ENCODE data around the gene FOXP4. TPM values are rescaled to one million over a fixed set of nuclear protein-coding genes. Genes with fewer than 3 reads are reported as not detected.

The FOXP4 gene
- total and polyA plus RNA-seq, 8 donors, result 7.9 to 70.4 (median 30.7) TPM

- peaks cover 32 to 83% (median 77%) of the 10 kb centered on the region in 4 donors for H3K36me3 ChIP-seq
- TF ChIP-seq POLR2AphosphoS5 (IDR thresholded peaks at IDR 0.05) (no peak), EP300 (IDR thresholded peaks at IDR 0.05) (no peak), POLR2A (IDR thresholded peaks at IDR 0.05) (no peak)
- TF ChIP-seq, protein P1, sequence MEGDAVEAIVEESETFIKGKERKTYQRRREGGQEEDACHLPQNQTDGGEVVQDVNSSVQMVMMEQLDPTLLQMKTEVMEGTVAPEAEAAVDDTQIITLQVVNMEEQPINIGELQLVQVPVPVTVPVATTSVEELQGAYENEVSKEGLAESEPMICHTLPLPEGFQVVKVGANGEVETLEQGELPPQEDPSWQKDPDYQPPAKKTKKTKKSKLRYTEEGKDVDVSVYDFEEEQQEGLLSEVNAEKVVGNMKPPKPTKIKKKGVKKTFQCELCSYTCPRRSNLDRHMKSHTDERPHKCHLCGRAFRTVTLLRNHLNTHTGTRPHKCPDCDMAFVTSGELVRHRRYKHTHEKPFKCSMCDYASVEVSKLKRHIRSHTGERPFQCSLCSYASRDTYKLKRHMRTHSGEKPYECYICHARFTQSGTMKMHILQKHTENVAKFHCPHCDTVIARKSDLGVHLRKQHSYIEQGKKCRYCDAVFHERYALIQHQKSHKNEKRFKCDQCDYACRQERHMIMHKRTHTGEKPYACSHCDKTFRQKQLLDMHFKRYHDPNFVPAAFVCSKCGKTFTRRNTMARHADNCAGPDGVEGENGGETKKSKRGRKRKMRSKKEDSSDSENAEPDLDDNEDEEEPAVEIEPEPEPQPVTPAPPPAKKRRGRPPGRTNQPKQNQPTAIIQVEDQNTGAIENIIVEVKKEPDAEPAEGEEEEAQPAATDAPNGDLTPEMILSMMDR (IDR thresholded peaks at IDR 0.05), result no peak
- H3K9me3 ChIP-seq, result no peaks in the 10 kb centered on the region
- H3K4me3 ChIP-seq, result no peak overlapping the region
- H3K27me3 ChIP-seq, result no peaks in the 10 kb centered on the region
- peak overlapping the region in 3 of 5 donors; percentile 56 to 58 (median 57) for H3K27ac ChIP-seq
- WGBS, 5 donors, result 55 to 75% (median 68%) methylated on average over 9 of the region's 9 CpGs
- H3K4me1 ChIP-seq, result peaks cover 19 to 66% (median 52%) of the 10 kb centered on the region in 4 donors
- no peak for DNase-seq
- intact Hi-C loops (cut with DNase I; ENCODE audit: low total_unique reads), result no loop called here
These were observed 39.4 kb downstream of the FOXP4 start for GRCh38 chr6:41585605-41586004.

- Histone ChIP-seq H3K4me3 (no peak overlapping the region), H3K36me3 (peaks cover 40 to 84% (median 81%) of the 10 kb centered on the region in 4 donors), H3K27ac (peak overlapping the region; percentile 20 to 58 (median 30)), H3K9me3 (no peaks in the 10 kb centered on the region), H3K27me3 (no peaks in the 10 kb centered on the region), H3K4me1 (peaks cover 13 to 58% (median 44%) of the 10 kb centered on the region in 4 donors)
- WGBS, 5 donors, result 30 to 62% (median 47%) methylated on average over 25 to 28 of the region's 28 CpGs
- TF ChIP-seq, protein P1 (IDR thresholded peaks at IDR 0.05), result no peak
- TF ChIP-seq EP300 (IDR thresholded peaks at IDR 0.05) (no peak), POLR2A (IDR thresholded peaks at IDR 0.05) (no peak), POLR2AphosphoS5 (IDR thresholded peaks at IDR 0.05) (no peak)
- intact Hi-C loops (cut with DNase I; ENCODE audit: low total_unique reads), result no loop called here
- peak in 1 of 2 donors; percentile 84 for DNase-seq
These were observed 40.2 kb downstream of the FOXP4 start for GRCh38 chr6:41586252-41587007.

DNA sequence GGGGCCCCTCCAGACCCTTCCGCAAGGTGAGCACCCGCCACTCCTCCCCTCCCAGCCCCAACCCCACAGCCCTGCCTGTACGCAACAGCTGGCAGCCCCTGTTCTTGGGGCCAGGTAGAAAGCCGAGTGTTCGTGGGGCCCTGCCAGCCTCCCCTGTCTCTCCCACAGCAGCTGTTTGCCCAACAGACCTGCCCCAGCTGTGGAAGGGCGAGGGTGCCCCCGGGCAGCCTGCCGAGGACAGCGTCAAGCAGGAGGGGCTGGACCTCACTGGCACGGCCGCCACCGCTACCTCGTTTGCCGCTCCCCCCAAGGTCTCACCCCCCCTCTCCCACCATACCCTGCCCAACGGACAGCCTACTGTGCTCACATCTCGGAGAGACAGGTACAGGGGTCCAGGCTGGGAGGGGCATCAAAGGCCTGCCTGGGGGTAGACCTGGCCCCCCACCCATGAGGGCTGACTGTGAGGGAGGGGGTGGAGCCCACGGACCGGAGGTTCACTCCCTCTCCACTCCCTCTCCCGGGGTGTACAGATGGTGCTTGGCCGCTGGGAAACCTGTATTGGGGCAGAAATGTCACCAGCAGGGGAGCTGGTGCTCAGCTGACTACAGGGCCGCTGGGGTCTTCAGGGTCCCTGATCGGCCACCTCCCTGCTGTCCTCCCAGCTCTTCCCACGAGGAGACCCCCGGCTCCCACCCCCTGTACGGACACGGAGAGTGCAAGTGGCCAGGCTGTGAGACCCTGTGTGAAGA lies 41.1 kb downstream of the FOXP4 start:
- intact Hi-C loops (cut with DNase I; ENCODE audit: low total_unique reads), result no loop called here
- peaks cover 35 to 81% (median 79%) of the 10 kb centered on the region in 4 donors for H3K36me3 ChIP-seq

DNA sequence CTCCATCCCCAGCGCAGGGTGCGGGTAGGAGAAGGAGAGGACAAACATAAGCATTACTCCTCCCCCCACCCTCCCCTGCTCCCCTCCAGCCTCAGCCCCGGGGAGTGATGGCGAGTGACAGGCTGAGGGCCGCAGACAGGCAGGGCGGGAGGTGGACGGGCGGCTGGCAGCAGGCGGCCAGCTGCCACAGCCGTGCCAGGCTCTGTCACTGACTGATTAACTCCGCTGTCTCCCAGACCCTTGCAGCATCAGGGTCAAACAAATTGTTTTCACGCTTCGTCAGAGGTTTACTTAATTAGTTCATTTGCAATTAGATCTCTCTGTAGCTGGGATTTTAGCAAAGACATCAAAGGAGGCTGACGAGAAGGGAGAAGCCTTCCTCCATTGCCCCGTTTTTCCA lies 41.9 kb downstream of the FOXP4 start:
- TF ChIP-seq, protein P1 (IDR thresholded peaks at IDR 0.05), result no peak
- no peak for TF ChIP-seq POLR2A (IDR thresholded peaks at IDR 0.05)
- TF ChIP-seq POLR2AphosphoS5 (IDR thresholded peaks at IDR 0.05), result no peak
- peaks cover 35 to 89% (median 86%) of the 10 kb centered on the region in 4 donors for H3K36me3 ChIP-seq
- no peaks in the 10 kb centered on the region for H3K27me3 ChIP-seq
- peaks cover 10 to 43% (median 30%) of the 10 kb centered on the region in 4 donors for H3K4me1 ChIP-seq
- intact Hi-C loops (cut with DNase I; ENCODE audit: low total_unique reads), result no loop called here
- H3K27ac ChIP-seq, result peak overlapping the region; percentile 20 to 58 (median 30)
- no peaks in the 10 kb centered on the region for H3K9me3 ChIP-seq
- no peak overlapping the region for H3K4me3 ChIP-seq
- peak in 1 of 2 donors; percentile 57 for DNase-seq
- 50 to 80% (median 70%) methylated on average over 7 to 15 of the region's 15 CpGs for WGBS, 5 donors

More for the DNA sequence above, 41.1 kb downstream of the FOXP4 start:
- WGBS, 5 donors, result 38 to 68% (median 58%) methylated on average over 7 to 26 of the region's 26 CpGs
- peak; percentile 60 to 73 for DNase-seq
- no peak overlapping the region for H3K4me3 ChIP-seq
- peak overlapping the region; percentile 20 to 58 (median 30) for H3K27ac ChIP-seq
- TF ChIP-seq, protein P1 (IDR thresholded peaks at IDR 0.05), result peak in 1 of 7 experiments; percentile 18
- no peak for TF ChIP-seq EP300 (IDR thresholded peaks at IDR 0.05)
- H3K9me3 ChIP-seq, result no peaks in the 10 kb centered on the region
- H3K27me3 ChIP-seq, result no peaks in the 10 kb centered on the region
- peaks cover 10 to 49% (median 36%) of the 10 kb centered on the region in 4 donors for H3K4me1 ChIP-seq
